Measurements from ENCODE around the gene CTTNBP2NL.
"Not testable (repeated sequence)": the region's sequence is repeated elsewhere in the genome, so short reads cannot be mapped to it uniquely, and the experiment has no call there.

CTTNBP2NL gene

GRCh38 chr1:112465122-112465521 is 69.1 kb downstream of the CTTNBP2NL start:
- no peak for DNase-seq

- DNase-seq = peak; percentile 92 to 94
These were observed 70.2 kb downstream of the CTTNBP2NL start for GRCh38 chr1:112466078-112466660.

- not testable (repeated sequence) for DNase-seq
These were observed 74.3 kb downstream of the CTTNBP2NL start for GRCh38 chr1:112470324-112470723.

GRCh38 chr1:112470966-112471365 is 75.0 kb downstream of the CTTNBP2NL start:
- DNase-seq = no peak

GRCh38 chr1:112472142-112472541 is 76.1 kb downstream of the CTTNBP2NL start:
- no peak for DNase-seq

GRCh38 chr1:112477550-112477949 is 81.5 kb downstream of the CTTNBP2NL start:
- no peak for DNase-seq

- no peak for DNase-seq
These were observed 82.3 kb downstream of the CTTNBP2NL start for GRCh38 chr1:112478314-112478713.

- DNase-seq = not testable (repeated sequence)
These were observed 90.0 kb downstream of the CTTNBP2NL start for GRCh38 chr1:112486063-112486462.

GRCh38 chr1:112487686-112488085 is 91.7 kb downstream of the CTTNBP2NL start:
- DNase-seq = not testable (repeated sequence)

- no peak for DNase-seq
These were observed 92.1 kb downstream of the CTTNBP2NL start for GRCh38 chr1:112488141-112488540.

- no peak for DNase-seq
These were observed 96.1 kb downstream of the CTTNBP2NL start for GRCh38 chr1:112492076-112492475.

- no peak for DNase-seq
These were observed 97.3 kb downstream of the CTTNBP2NL start for GRCh38 chr1:112493351-112493750.

- DNase-seq = no peak
These were observed 100.3 kb downstream of the CTTNBP2NL start for GRCh38 chr1:112496290-112496689.

GRCh38 chr1:112501810-112502641 is 106.0 kb downstream of the CTTNBP2NL start:
- DNase-seq = peak; percentile 62 to 70

GRCh38 chr1:112502826-112503225 is 106.8 kb downstream of the CTTNBP2NL start:
- no peak for DNase-seq

GRCh38 chr1:112504001-112504660 is 108.1 kb downstream of the CTTNBP2NL start:
- DNase-seq = no peak

GRCh38 chr1:112504661-112505399 is 108.8 kb downstream of the CTTNBP2NL start:
- no peak for DNase-seq

GRCh38 chr1:112505400-112505785 is 109.4 kb downstream of the CTTNBP2NL start:
- DNase-seq = no peak

GRCh38 chr1:112505878-112506277 is 109.9 kb downstream of the CTTNBP2NL start:
- DNase-seq = no peak

- DNase-seq = no peak
These were observed 110.3 kb downstream of the CTTNBP2NL start for GRCh38 chr1:112506306-112506705.

GRCh38 chr1:112506731-112507130 is 110.7 kb downstream of the CTTNBP2NL start:
- DNase-seq = no peak

- no peak for DNase-seq
These were observed 111.3 kb downstream of the CTTNBP2NL start for GRCh38 chr1:112507336-112507735.

GRCh38 chr1:112507921-112508277 is 111.9 kb downstream of the CTTNBP2NL start:
- DNase-seq = no peak

Data from hippocampal formation (tissue), 2 donors.